ENCODE data around the gene ZBTB46. TPM values are rescaled to one million over a fixed set of nuclear protein-coding genes. Genes with fewer than 3 reads are reported as not detected.

ZBTB46 gene
- total RNA-seq, 1 donor from 2014 or later = 0.53 TPM

GRCh38 chr20:63708301-63709148, 122.5 kb downstream of the ZBTB46 start:
- Histone ChIP-seq H3K27me3 (ENCODE audit: control insufficient read depth, insufficient read depth, low read length) (no peaks in the 10 kb centered on the region), H3K36me3 (ENCODE audit: control insufficient read depth, insufficient read depth, low read length) (peaks cover 32% of the 10 kb centered on the region), H3K4me3 (ENCODE audit: low read depth, low read length) (peak overlapping the region; percentile 77)
- TF ChIP-seq CTCF (IDR thresholded peaks at IDR 0.05; ENCODE audit: insufficient read depth, low read length, severe bottlenecking) = no peak
- FAIRE-seq (no peak), DNase-seq (ENCODE audit: low read depth) (no peak)

GRCh38 chr20:63707558-63708300, 123.3 kb downstream of the ZBTB46 start, which contains the start of the genes ARFRP1 and ZGPAT:
ARFRP1 (minus strand) TSS chr20:63707976; CDS start chr20:63707091, 885 bp downstream.
ZGPAT (plus strand) TSS chr20:63708039; CDS start chr20:63708581, 542 bp downstream.
- H3K27me3 ChIP-seq (ENCODE audit: control insufficient read depth, insufficient read depth, low read length) = no peaks in the 10 kb centered on the region
- TF ChIP-seq CTCF (IDR thresholded peaks at IDR 0.05; ENCODE audit: insufficient read depth, low read length, severe bottlenecking) = no peak
- FAIRE-seq (no peak), DNase-seq (ENCODE audit: low read depth) (peak; percentile 44)
- H3K4me3 ChIP-seq (ENCODE audit: low read depth, low read length) = peak within 1 kb of the TSS; percentile 77
- peaks cover 32% of the 10 kb centered on the region for H3K36me3 ChIP-seq (ENCODE audit: control insufficient read depth, insufficient read depth, low read length)

- peak; percentile 80 for TF ChIP-seq CTCF (IDR thresholded peaks at IDR 0.05; ENCODE audit: insufficient read depth, low read length, severe bottlenecking)
- no peaks in the 10 kb centered on the region for H3K27me3 ChIP-seq (ENCODE audit: control insufficient read depth, insufficient read depth, low read length)
- peaks cover 29% of the 10 kb centered on the region for H3K36me3 ChIP-seq (ENCODE audit: control insufficient read depth, insufficient read depth, low read length)
- FAIRE-seq (no peak), DNase-seq (ENCODE audit: low read depth) (peak; percentile 55)
- H3K4me3 ChIP-seq (ENCODE audit: low read depth, low read length) = peak overlapping the region; percentile 77
These were observed 124.1 kb downstream of the ZBTB46 start for GRCh38 chr20:63706852-63707557.

- FAIRE-seq = no peak
These were observed 124.9 kb downstream of the ZBTB46 start for GRCh38 chr20:63706027-63706695.

More at GRCh38 chr20:63706027-63706695, 124.9 kb downstream of the ZBTB46 start:
- Histone ChIP-seq H3K36me3 (ENCODE audit: control insufficient read depth, insufficient read depth, low read length) (peaks cover 26% of the 10 kb centered on the region), H3K27me3 (ENCODE audit: control insufficient read depth, insufficient read depth, low read length) (no peaks in the 10 kb centered on the region), H3K4me3 (ENCODE audit: low read depth, low read length) (no peak overlapping the region)
- TF ChIP-seq CTCF (IDR thresholded peaks at IDR 0.05; ENCODE audit: insufficient read depth, low read length, severe bottlenecking) = no peak
- no peak for DNase-seq (ENCODE audit: low read depth)
